GM12878 (cell line): ENCODE results near the gene DYNLT3. TPM values are rescaled to one million over a fixed set of nuclear protein-coding genes. Genes with fewer than 3 reads are reported as not detected.

Source experiments
- ATAC-seq: fragments of 200-7000 bp; cut with Tn5 transposase; 3 replicates; pipeline ENCODE4 v1.9.1; 2020; ENCODE audit warnings: mild to moderate bottlenecking, moderate library complexity
- BruUV-seq: library from RNA; stranded (reverse); fragments of 400-500 nt; replicated peaks from 2 replicates; lab custom pipeline; 2021; lab: Mats Ljungman, UMichigan
- CTCF ChIA-PET: fragments of 300-600 bp; sonication (Branson Sonifier 250); formaldehyde crosslinking; extraction: SDS; loops from one replicate; lab custom pipeline; 2021; ENCODE audit warnings: inconsistent platforms; lab: Yijun Ruan, JAX
- POLR2A ChIA-PET: fragments of 350-600 bp; formaldehyde crosslinking; extraction: SDS; loops from one replicate; lab custom pipeline; 2021; ENCODE audit warnings: inconsistent platforms; lab: Charles Lee
- RAD21 ChIA-PET: fragments of 300-600 bp; sonication (Branson Sonifier 250); formaldehyde crosslinking; loops from one replicate; lab custom pipeline; 2023; ENCODE audit warnings: antibody characterized with exemption; ENCODE audit not compliant: unreplicated experiment; lab: Charles Lee
- SMC1A ChIA-PET: fragments of 300-600 bp; sonication (Branson Sonifier 250); formaldehyde crosslinking; loops from one replicate; lab custom pipeline; 2023; ENCODE audit not compliant: unreplicated experiment, uncharacterized antibody; lab: Charles Lee
- DNase-seq: peaks from one replicate; pipeline ENCODE4 v3.0.0-alpha.2; 2011; ENCODE audit warnings: low read depth, low spot score
- FAIRE-seq: peaks from 3 replicates; lab custom pipeline; 2011; peaks lifted over from hg19 to GRCh38; lab: Jason Lieb, UNC
- H2AFZ ChIP-seq: 2 replicates; pipeline ENCODE4 v1.6.0; 2011; ENCODE audit warnings: low read depth, low read length, control low read depth; ENCODE audit not compliant: control insufficient read depth
- H3K27ac ChIP-seq: 2 replicates; pipeline ENCODE4 v1.5.1; 2011; ENCODE audit warnings: control low read depth; ENCODE audit not compliant: control insufficient read depth, insufficient read depth
- H3K27me3 ChIP-seq, 2 experiments: replicated peaks in 1 of 2; 2 replicates each; pipeline versions ENCODE4 v1.6.0 to v1.6.1; 2011; ENCODE audit warnings: low read length in 1 of 2; ENCODE audit not compliant: control insufficient read depth in 2 of 2, insufficient read depth in 2 of 2
- H3K36me3 ChIP-seq, 2 experiments: 2 replicates each; pipeline ENCODE4 v1.5.1; 2011; ENCODE audit warnings: low read length in 1 of 2; ENCODE audit not compliant: control insufficient read depth in 2 of 2, insufficient read depth in 2 of 2
- H3K4me1 ChIP-seq: 2 replicates; pipeline ENCODE4 v1.6.1; 2011; ENCODE audit warnings: mild to moderate bottlenecking, low read length, moderate library complexity, mixed read lengths; ENCODE audit not compliant: control insufficient read depth, insufficient read depth
- H3K4me2 ChIP-seq: 2 replicates; pipeline ENCODE4 v1.6.0; 2011; ENCODE audit warnings: control low read depth; ENCODE audit not compliant: control insufficient read depth, insufficient read depth
- H3K4me3 ChIP-seq: fragments of 200-600 bp; sonication (generic); 2 replicates; pipeline ENCODE4 v1.5.1; 2016
- H3K79me2 ChIP-seq: 2 replicates; pipeline ENCODE4 v1.6.0; 2011; ENCODE audit warnings: low read length; ENCODE audit not compliant: control insufficient read depth, insufficient read depth
- H3K9ac ChIP-seq: 2 replicates; pipeline ENCODE4 v1.8.0; 2011; ENCODE audit warnings: low read length, control low read depth, mixed read lengths; ENCODE audit not compliant: control insufficient read depth, insufficient read depth
- H3K9me3 ChIP-seq: replicated peaks from 3 replicates; pipeline ENCODE4 v1.5.1; 2011; ENCODE audit warnings: mild to moderate bottlenecking, low read length; ENCODE audit not compliant: control insufficient read depth, insufficient read depth
- H4K20me1 ChIP-seq: 2 replicates; pipeline ENCODE4 v1.6.0; 2011; ENCODE audit not compliant: control insufficient read depth, insufficient read depth
- BACH1 ChIP-seq: fragments of 450-650 bp; IDR thresholded peaks from 2 replicates; pipeline ENCODE4 v1.6.1; 2017; ENCODE audit warnings: mild to moderate bottlenecking, borderline replicate concordance
- ELK1 ChIP-seq: IDR thresholded peaks from 2 replicates; pipeline ENCODE4 v1.6.1; 2012; ENCODE audit warnings: low read depth, low read length, improper control_type of control experiment
- EP300 ChIP-seq, 2 experiments: fragments of 150-350 bp in 1 of 2; IDR thresholded peaks; 2 replicates each; pipeline ENCODE4 v1.6.1; 2011 to 2012; ENCODE audit warnings: low read depth in 2 of 2, low read length in 2 of 2, borderline replicate concordance in 1 of 2, improper control_type of control experiment in 1 of 2, inconsistent platforms in 1 of 2; ENCODE audit not compliant: control insufficient read depth in 1 of 2
- IKZF1 ChIP-seq: fragments of 450-650 bp; conservative IDR thresholded peaks from 2 replicates; pipeline ENCODE4 v1.6.1; 2017; ENCODE audit warnings: antibody characterized with exemption, mild to moderate bottlenecking
- NFIC ChIP-seq: IDR thresholded peaks from 2 replicates; pipeline ENCODE4 v1.6.1; 2012; ENCODE audit warnings: low read depth, mild to moderate bottlenecking, inconsistent platforms, low read length, moderate library complexity
- TARDBP ChIP-seq: IDR thresholded peaks from 2 replicates; pipeline ENCODE4 v1.6.1; 2016; ENCODE audit warnings: borderline replicate concordance
- TCF3 ChIP-seq: IDR thresholded peaks from 2 replicates; pipeline ENCODE4 v1.6.1; 2012; ENCODE audit warnings: low read depth, mild to moderate bottlenecking, low read length, borderline replicate concordance; ENCODE audit not compliant: insufficient read depth
- ZNF274 ChIP-seq: IDR thresholded peaks from one replicate; pipeline ENCODE4 v1.8.0; 2011; ENCODE audit not compliant: insufficient read length, insufficient read depth
- whole genome bisulfite sequencing: methylation state at CpG from one replicate; pipeline ENCODE4 v1.1.6; 2016; ENCODE audit warnings: low lambda C conversion rate; ENCODE audit not compliant: insufficient replicate concordance, insufficient coverage; ENCODE audit errors: missing lambda C conversion rate; 5-methylcytosine and 5-hydroxymethylcytosine counted together
- in situ Hi-C: fragments of 300-500 bp; cut with MboI; formaldehyde crosslinking; loops from 9 replicates; pipeline ENCODE4 v1.14.3; 2018; ENCODE audit warnings: mixed read lengths
- intact Hi-C: fragments of 100-400 bp; cut with micrococcal nuclease; formaldehyde crosslinking; loops from one replicate; pipeline ENCODE4 v1.14.2; 2022; ENCODE audit not compliant: unreplicated experiment
- polyA plus RNA-seq, 11 experiments: library from polyadenylated mRNA; depleted of rRNA in 4 of 11; unstranded in 6 of 11; stranded (reverse) in 5 of 11; fragments of >200 nt; fragmentation: Nextera tagmentation in 4 of 11; fragmentation: Illumina TruSeq in 1 of 11; extraction: Ambion mirVana in 4 of 11; extraction: Trizol in 1 of 11; gene quantifications; 1 replicate in 1 of 11; 2 replicates in 10 of 11; pipeline versions ENCODE4 v1.2.1 to v1.2.3, GENCODE V29; 2011 to 2016; ENCODE audit warnings: inconsistent platforms in 2 of 11, missing spikeins in 2 of 11, low read depth in 1 of 11
- total RNA-seq, 4 experiments: library from RNA; depleted of rRNA in 3 of 4; stranded (reverse); fragments of >200 nt in 3 of 4; fragmentation: Illumina TruSeq in 1 of 4; extraction: Trizol in 1 of 4; gene quantifications; 2 replicates each; pipeline versions ENCODE4 v1.2.1 to v1.2.3, GENCODE V29; 2013 to 2021

The DYNLT3 gene
- total and polyA plus RNA-seq, 10 of the 15 experiments (the other 5 are each of a cell fraction or from before 2014, with no cell fraction given) = 8.0 to 19.2 (median 12.8) TPM

DNA sequence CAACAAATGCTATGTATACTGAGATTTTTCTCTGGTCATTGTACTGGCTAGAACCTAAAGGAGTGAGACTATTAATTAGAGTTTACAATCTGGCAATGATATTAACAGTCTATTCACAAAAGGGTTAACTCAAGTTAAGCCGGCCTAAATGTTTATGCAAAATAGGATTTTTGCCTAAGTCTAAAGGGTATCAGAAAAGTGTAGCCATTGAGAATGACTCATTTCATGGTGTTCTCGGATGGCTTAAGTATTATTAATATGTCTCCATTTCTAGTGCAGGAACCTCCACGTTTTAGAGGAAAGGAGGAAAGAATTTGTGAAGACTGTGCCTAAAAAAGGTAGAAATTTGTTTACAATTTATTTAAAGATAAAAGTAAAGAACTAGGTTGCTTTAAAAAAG lies 29.8 kb downstream of the DYNLT3 start:
- H2AFZ ChIP-seq = peak overlapping the region; percentile 56; the same call in 1 of the 2 replicates
- peak overlapping the region; percentile 63 for H3K27ac ChIP-seq
- in situ Hi-C loops = no loop called here
- H3K4me1 ChIP-seq = peaks cover 24% of the 10 kb centered on the region
- SMC1A ChIA-PET = interaction anchor here (0.7 to 10.3 kb wide), 12 partner anchors 8 to 500 kb away, joined by 3 to 75 read pairs (median 5); partner anchors contain the start of gene CYBB
- no peak overlapping the region for H3K4me3 ChIP-seq
- RAD21 ChIA-PET = interaction anchor here (0.9 to 4.5 kb wide), 9 partner anchors 8 to 72 kb away, joined by 4 to 34 read pairs (median 6); partner anchors contain the start of gene CYBB
- no peak for TF ChIP-seq NFIC
- TF ChIP-seq BACH1 = no peak
- no peak for TF ChIP-seq IKZF1
- no peak for TF ChIP-seq ELK1
- TF ChIP-seq TCF3 = no peak
- TF ChIP-seq ZNF274 = no peak
- TF ChIP-seq EP300 (IDR thresholded peaks at IDR 0.05; ENCODE audit: borderline replicate concordance in 1 of 2, control insufficient read depth in 1 of 2, low read depth in 2 of 2, low read length in 2 of 2) = no peak
- no peak for TF ChIP-seq TARDBP
- peak; percentile 37 for ATAC-seq
- no peak overlapping the region; the same call in 1 of the 2 replicates for H3K4me2 ChIP-seq
- FAIRE-seq = no peak
- H3K9me3 ChIP-seq = no peaks in the 10 kb centered on the region; the same call in 2 of the 3 replicates
- DNase-seq = no peak
- H3K79me2 ChIP-seq = no peaks in the 10 kb centered on the region
- no peak overlapping the region for H3K9ac ChIP-seq
- BruUV-seq = no TSS peak
- CTCF ChIA-PET = interaction anchor here (0.7 to 3.5 kb wide), 8 partner anchors 8 to 348 kb away, joined by 3 to 31 read pairs (median 4); no protein-coding TSS in a partner anchor
- POLR2A ChIA-PET = interaction anchor here (0.9 to 1.1 kb wide), 3 partner anchors 30 to 72 kb away, joined by 3 to 5 read pairs (median 3); no protein-coding TSS in a partner anchor
- intact Hi-C loops = loop anchor here (5.0 kb wide), 1 partner anchor 35 kb away; the partner anchor contains the start of gene CYBB
- no peaks in the 10 kb centered on the region for H4K20me1 ChIP-seq
- WGBS = 1% methylated on average over 3 of the region's 3 CpGs
- H3K27me3 ChIP-seq = no peaks in the 10 kb centered on the region; a peak in 1 of 4 replicates
- H3K36me3 ChIP-seq = no peaks in the 10 kb centered on the region
